NCI-H446 treated with DMSO at 0.1 percent for 48 hours (cell line): ENCODE measurements around the gene ORM1.

Source experiments
- DNase-seq: peaks from one replicate; lab custom pipeline; 2025; lab: John Stamatoyannopoulos, UW

Gene ORM1

DNA sequence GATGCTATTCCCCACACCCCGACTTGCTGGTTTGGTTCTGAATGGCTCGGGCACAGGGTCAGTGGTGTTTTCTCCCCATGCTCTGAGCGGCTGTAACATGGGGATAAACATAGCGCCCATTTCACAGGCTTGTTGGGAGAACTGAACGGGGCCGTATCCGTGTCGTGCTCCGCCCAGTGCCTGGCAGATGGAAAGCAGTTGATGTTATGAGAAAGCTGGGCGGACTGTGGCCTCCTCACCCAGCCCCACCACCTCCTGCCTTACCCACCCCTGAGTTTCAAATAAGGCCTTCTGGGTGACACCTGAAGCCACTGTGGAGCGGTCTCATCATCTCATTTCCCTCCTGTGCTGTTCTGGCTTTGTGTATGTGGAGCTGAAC lies 21.3 kb downstream of the ORM1 start:
- DNase-seq: no peak

DNA sequence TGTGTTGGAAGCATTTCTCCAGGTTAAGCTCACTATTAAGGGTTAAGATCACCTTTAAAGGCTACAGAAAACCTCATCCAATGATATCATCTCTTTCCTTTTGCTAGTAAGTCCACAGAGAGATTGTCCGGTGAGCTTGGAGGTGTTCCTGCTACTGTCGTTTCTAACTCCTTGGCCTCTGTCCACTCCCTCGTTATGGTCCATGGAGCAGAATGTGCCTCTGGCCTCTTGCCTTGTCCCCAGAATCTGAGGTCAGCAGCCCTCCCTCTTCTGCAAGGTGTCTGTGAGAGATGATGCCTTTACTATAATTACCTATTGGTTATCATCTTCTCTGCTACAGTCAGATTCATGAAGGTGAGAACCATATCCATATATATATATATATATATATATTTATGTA lies 21.8 kb downstream of the ORM1 start:
- DNase-seq: no peak

DNA sequence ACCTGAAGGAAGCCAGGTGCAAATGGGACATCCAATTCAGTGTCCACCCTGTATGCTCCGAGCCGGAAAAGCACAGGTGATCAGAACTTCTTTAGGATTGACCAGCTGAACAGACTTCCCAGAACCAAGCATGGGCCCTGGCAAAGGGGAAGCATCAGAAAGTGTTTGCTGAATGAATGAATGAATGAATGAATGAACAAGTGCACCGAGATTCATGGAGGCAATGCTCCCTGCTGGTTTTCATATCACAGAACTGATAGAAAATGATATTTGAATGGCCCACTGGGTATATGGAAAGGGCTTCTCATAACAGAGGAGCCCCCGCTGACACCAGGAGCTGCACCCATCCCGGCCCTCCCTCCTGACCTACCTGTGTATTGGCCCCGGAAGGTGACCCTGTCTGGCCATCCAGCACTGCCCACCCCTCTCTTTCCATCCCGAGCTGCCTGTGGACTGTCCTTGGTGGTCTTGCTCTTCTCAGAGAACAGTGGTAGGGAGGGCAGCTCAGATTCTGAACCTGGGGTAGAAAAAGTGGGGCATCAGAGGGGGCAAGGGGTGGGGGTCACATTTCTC lies 22.7 kb downstream of the ORM1 start:
- DNase-seq: no peak

DNA sequence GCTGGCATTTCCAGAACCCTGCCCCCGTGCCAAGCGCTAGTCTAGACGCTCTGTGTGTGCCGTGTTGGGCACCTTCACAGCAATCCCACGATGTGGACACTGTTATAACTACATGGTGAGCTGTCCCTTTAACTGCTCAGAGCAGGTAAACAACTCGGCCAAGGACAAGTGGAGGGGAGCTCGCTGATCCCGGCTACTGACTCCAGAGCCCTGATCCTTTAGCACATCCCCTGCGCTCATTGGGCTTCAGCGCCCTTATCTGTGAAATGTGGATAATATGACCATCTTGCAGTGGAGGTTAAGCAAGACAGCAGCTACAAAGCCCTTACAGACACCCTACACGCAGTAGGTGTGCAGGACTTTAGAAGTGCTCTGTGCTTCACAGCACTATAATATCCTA lies 23.2 kb downstream of the ORM1 start:
- no peak for DNase-seq

DNA sequence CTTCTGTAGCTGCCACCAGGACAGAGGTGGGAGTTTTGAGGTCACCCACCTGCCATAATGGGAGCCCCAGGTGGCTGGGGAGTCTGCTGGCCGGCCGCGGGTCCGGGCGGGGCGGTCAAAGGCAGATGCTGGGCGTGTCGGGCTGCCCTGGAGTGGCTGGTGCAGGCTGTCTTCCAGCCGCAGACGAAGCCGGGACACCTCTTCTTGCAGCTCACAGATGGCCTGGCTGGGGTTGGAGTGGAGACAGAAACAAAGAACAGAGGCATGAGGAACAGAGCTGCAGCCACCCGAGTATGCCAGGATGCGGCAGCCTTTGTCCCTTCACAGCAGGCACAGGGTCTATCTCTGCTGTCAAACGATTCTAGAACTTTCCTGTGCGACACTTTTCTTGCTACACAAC lies 24.8 kb downstream of the ORM1 start:
- DNase-seq: no peak

DNA sequence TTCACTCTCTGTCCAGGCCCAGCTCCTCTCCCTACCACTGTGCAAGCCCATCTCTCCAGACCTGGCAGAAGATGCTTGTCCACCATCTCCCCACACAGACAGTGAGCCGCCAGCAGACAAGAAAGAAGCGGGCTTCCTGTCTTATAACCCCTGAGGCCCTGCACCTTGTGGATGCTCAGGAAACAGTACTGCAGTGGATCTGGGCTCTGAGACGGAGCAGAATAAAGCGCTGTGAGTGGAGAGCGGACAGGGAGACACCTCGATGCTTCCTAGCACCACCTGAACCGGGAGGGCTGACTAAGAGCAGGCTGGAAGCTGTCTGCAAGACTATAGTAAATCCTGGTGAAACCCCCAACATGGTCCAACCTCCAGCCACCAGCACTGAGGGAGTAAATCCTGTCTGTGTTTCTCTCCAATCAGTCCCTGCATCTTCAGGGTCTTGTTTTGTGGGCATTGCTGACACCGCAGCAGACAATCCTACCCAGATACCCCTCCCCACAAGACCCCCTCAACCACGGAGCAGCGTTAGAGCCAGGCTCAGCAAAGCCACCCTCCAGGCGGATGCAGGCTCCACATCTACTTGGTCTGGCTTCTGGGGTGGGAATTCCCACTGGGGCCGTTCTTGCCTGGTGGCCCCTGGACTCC lies 25.5 kb downstream of the ORM1 start:
- DNase-seq: no peak

DNA sequence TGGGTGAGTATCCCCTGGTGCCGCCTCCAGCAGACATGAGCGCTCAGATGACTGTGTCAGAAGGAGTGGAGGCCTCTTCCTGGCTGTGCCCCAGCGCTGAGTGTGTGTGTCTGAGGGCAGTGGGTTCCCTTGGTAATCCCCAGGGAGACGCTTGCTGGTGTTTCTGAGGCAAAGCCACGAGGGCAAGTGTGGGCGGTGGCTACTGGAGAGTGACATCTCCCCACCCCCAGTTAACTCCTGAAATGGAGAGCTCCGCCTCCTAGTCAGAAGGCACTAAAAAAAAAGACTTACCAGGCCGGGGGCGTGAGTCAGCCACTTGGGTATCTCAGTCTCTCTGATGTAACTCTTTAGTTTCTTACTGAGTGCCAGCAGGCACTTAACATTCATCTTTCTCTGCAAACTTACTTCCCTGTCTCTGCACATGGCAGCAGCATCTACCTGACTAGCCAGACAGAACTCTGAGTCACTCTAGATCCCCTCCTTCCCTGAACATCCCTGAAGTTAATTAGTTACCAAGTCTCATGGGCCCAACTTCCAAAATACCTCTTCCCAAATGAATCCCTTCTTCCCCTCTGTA lies 26.1 kb downstream of the ORM1 start:
- DNase-seq: no peak

DNA sequence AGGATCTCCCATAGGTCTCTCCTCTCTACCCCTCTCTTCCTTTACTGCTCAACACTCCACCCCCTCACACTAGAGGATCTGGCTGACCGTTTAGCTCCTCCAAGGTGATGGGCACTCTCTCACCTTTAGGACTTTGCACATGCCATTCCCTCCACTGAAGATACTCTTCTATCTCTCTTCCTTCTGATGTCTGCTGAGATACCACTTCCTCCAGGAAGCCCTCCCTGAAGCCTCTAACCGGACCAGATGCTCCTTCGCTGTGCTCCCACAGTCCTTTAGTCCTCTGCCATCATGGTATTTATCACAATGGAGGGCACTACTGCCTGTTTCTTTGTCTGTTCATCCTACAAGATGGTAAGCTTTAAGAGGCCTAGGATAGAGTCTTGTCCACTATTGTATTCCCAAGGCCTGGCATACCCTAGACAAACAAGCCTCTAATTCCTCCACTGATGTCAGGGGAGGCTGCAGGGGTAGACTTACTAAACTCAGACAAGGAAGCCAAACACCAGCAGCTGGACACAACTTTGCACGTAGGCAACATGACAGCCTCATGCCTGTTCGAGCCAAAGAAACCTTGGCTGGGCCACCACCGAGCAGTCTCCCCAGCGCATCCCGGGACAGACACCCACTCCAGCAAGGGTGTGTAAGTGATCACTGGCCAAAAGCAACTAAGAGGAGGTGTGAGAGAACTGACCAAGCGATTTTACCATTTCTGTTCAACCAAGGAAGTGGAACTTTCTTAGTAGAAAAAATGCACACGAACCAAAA lies 27.0 kb downstream of the ORM1 start:
- DNase-seq: no peak

DNA sequence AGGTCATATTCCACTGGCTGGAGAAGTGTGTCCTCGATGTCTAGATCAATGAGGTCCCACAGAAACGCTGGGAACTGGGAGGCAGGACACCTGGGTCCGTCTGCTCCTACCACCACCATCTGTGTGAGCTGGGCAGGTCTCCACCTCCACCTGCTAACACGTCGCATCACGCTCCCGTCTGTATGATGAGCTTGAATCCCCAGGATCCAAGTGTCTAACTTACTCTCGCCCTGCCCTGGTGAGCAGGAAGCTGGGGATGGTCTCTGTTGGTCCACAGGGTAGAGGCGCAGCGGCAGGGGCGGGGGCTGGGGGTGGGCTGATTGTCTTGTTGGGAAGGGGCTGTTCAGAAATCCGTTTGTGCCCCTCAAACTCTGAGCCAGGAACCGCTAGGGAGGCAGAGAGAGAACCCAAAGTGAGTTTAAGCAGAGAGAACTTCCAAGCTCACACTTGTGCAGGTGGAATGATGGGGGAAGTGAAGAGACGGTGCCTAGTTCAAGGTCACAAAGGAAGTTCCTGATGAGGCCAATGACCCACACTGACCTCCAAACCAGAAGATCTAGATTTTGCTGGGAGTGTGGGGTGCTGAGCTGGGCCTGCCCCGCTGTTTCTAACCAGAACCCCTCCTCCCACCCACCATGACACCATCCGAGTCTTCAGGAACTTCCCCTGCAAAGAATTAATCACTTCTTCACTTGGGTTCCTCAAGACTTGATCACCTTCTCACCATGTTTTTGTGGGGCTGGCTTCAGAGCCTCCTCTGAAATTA lies 27.9 kb downstream of the ORM1 start:
- no peak for DNase-seq

DNA sequence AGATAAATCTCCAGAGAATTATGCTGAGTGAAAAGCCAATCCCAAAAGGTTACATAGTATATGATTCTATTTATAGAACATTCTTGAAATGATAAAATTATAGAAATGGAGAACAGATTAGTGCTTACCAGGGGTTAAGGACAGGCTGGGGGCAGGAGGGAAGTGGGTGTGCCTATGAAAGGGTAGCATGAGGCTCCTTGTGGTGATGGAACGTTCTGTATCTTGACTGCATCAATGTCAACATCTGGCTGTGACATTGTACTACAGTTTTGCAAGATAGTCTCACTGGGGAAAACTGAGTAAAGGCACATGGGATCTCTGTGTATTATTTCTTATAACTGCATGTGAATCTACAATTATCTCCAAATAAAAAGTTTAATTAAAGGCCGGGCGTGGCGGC lies 29.0 kb downstream of the ORM1 start:
- DNase-seq: no peak

DNA sequence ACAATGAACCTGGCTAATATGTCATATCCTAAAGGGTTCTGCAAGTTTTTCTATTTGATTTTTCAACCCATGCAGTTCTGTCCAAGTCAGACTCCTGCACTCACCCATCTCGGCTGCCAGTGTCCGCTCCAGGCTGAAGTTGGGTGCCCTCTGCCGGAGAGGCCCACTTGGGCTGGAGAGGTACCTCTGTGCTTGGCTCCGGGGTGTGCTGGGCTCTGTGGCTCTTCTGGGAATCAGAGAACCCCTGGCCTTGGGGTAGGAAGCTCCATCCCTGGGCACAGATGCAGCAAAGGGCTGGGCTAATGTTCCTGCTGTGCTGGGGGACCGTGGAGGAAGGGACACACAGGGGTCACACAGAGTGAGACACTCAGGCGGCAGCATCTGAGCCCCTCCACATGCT lies 32.9 kb downstream of the ORM1 start:
- DNase-seq: no peak

DNA sequence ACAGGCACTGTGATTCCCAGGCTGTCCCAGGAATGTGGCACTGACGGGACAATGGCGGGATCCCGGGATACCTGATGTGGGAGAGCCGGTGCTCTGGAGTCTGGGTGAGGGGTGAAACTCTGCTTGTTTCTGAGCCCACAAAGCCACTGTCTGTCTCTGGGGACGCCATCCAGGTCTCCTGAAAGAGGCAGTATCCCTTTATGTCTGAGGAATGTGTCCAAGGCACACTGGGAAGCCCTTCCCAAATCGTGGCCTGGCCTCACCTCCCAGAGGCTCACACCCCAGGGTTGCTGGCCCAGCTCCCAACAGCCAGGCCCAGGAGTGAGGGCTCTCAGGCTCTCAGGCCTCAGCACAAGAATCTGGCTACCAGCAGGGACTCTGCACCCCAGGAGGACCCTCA lies 33.9 kb downstream of the ORM1 start:
- DNase-seq: no peak

DNA sequence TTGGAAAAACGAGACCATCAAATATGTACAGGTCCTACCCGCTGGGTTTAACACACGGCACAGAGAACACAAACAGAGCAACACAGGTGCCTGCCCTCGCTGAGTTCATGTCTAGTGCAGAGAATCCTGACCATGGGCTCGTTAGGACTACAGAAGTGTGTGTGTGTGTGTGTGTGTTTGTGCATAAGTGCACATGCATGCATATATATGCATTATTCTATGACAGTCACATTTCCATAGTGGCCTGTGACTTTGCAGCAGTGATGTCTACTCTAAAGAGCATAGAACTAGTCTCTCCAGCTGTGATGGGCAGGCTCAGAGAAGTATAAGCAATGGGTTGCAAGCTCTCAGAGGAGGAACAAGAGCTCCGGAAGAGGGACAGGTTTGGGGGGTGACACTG lies 34.5 kb downstream of the ORM1 start:
- DNase-seq: no peak

DNA sequence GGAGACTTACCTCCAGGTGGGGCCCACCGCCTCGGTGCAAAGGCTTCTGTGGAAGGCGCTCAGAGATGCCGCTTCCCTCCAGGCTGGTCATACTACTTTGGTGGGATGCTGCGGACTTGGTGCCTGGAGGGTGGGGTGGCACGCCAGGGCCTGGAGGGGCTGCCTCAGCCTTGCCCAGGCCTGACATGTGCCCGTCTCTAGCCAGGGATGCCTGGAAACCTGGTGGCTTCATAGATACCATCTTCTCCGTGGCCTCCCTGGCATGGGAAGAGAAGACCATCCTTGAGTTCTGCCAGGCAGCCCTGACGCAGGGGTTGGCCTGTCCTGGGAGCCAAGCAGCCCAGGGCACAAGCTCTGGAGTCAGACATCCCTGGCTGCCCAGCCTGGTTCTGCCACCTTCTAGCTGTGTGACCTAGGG lies 35.0 kb downstream of the ORM1 start:
- DNase-seq: no peak

DNA sequence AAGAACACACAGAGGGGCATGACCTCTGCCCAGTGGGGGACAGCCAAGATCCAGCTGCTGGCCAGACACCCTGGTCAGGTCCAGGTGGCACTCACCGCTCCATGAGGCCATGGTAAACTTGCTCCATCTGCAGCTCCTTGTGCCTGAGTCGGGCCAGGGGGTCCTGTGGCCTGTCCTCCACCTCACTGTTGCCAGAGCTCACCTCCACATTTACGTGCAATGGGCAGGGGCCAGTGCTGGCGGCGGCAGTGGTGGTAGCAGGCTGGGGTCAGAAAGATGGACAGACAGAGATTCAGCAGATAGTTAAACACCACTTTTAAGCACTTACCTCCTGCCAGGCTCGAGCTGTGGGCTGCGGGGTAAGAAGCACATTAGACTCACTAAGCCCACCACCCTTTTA lies 36.9 kb downstream of the ORM1 start:
- DNase-seq: no peak

DNA sequence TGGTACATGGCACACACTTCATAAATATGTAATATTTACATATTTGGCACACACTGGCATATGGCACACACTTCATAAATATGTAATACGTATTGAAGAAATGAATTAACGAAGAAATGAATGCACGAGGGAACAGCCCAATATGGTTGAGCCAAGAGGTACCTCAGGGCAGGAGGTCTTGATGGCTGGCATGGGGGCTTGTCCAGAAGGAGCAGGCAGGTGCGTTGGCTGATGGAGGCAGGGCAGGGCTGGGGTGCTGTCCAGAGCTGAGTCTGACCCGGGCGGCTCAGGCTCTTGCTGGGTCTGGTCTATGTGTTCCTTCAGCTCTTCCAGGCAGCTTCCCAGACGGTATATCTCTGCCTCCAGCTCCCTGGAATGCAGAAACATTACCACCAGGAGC lies 38.6 kb downstream of the ORM1 start:
- no peak for DNase-seq

DNA sequence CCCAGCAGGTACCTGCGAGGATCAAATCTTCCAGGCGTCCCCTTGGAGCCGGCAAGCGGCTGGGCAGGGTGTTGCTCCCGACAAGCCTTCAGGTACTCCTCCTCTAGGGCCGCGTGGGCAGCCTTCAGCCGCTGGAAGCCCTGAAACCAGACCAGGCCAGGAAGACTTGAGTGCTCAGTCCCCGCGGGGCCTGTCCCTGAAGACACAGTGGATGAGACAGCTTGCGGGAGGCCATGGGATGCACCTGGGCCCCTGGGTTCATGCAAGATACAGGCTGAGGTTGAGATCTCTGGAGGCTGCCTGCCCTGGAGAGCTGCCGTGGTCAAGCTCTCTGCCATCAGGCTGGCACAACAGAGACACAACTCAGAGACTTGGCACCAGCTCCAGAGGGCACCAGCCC lies 39.5 kb downstream of the ORM1 start:
- DNase-seq: no peak

DNA sequence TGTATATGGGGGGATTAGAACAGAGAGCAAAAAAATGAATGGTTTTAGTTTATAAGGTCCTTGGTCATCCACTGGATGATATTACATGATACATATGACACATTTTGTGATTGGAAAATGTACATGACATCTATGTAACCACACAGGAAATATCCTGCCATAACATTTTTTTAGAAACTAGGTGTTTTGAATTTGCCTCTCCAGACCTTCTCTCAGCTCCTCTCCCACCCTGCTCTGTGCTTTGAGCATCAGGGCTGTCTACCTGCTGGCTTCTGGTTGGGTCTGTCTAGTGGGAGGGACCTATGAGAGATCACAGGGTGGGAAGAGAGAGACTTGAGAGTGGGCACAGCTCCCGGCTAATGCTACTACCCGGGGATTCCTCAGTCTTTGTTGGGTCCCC lies 40.5 kb downstream of the ORM1 start:
- DNase-seq: no peak

DNA sequence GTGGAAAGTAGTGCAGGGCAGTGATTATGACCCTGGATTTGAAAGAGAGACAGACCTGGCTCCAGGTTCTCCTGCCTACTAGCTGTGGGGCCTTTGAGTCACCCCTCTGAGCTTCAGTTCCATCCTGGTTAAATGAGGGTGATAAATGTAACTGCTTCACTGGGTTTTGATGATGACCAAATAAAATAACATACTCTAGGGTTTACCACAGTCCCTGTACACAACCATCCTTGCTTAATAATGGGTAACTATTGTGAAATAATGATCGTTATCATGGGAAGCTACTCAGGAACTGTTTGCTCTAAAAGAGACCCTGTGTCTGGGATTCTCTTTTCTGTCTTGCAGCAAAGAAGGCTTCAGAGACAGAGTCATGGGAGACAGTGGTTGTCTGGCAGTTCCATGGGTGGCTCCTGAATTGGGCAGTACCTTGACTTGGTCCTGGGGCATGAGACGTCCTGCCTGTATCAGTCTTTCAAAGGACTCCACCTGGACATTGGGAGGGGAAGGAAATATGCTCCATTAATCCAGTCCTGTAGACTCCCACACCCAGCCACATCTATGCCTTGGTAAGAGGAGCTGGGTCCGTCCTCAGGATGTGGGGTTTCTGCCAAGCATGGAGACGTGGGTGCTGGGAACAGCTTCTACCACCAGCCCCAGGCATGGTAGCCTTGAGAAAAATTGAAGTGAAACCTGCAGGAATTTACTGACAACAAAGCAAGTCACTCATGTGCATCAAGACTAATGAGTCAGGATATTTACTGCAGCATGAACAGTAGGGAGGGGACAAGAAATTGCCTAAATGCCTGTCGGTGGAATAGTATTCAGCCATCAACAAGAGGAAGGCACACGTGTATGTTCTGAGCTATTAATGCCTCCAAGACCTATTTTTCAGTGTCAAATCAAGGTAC lies 41.5 kb downstream of the ORM1 start:
- no peak for DNase-seq

DNA sequence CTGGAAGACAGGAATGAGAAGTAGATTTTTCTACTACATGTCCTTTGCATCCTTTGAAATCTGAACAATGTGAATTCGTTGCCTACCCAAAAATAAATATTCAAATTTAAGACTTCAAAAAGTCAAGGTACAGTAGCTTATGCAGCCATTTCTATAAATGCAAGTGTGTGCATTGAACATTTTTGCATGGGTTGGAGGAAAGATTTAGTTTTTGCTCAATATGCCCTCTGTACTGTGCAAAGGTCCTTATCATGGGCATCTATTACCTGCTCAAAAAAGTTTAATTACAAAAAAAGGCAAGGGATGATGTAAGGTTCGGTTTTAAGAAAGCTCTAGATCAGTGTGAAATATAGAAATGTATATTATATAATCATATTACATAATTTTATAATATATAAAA lies 42.3 kb downstream of the ORM1 start:
- no peak for DNase-seq

DNA sequence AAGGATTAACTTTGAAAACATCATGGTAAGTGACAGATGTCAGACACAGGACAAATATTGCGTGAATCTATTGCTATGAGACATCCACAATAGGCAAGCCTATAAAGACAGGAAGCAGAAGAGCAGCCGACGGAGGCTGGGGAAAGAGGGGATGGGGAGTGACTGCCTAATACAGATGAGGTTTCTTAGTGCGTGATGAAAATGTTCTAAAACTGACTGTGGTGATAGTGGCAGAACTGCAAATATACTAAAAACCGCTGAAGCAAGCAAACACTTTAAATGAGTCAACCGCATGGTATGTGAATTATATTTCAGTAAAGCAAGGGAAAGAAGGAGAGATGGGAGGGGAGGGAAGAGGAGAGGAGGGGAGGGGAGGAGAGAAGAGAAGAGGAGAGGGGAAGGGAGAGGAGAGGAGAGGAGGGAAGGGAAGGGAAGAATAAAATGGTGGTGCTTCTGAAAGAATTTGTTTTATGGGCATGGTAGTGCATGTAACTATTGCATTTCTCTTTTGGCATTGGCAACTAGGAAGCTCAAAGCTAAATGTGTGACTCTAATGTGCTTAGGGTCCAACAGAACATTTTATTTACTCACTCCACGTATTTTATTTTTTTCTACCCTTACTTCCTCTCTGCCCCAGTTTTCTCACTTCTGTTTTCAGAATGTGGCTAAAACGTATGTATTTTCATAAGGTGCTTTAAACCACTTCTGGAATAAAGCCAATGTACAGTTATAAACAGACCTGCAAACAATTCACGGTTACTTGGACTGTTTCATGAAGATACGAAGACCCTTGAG lies 43.6 kb downstream of the ORM1 start:
- no peak for DNase-seq
